ENCODE measurements around the gene FOXRED2. TPM values are rescaled to one million over a fixed set of nuclear protein-coding genes. Genes with fewer than 3 reads are reported as not detected.

FOXRED2 gene
- total RNA-seq, 3 donors from 2014 or later (not counting 1 experiment from before 2014, with no cell fraction given), result 1.7 to 2.0 (median 1.9) TPM

- Histone ChIP-seq H3K4me1 (ENCODE audit: control insufficient read depth, insufficient read depth, low read length) (peaks cover 20% of the 10 kb centered on the region), H3K36me3 (ENCODE audit: control insufficient read depth, insufficient read depth, low read length) (no peaks in the 10 kb centered on the region), H3K4me3 (ENCODE audit: low read length) (no peak overlapping the region), H3K9me3 (ENCODE audit: control insufficient read depth, insufficient read depth, low read length) (no peaks in the 10 kb centered on the region), H3K27ac (ENCODE audit: low read length) (no peak overlapping the region), H3K27me3 (ENCODE audit: control insufficient read depth, insufficient read depth, low read length) (no peaks in the 10 kb centered on the region)
- H3K27me3 Mint-ChIP-seq (ENCODE audit: low read depth in 2 of 2), result no peaks in the 10 kb centered on the region
- no peak for DNase-seq
- no peak overlapping the region for H3K4me3 Mint-ChIP-seq
- intact Hi-C loops (cut with micrococcal nuclease), result no loop called here
- no peaks in the 10 kb centered on the region for H3K4me1 Mint-ChIP-seq
- H3K9me3 Mint-ChIP-seq, result no peaks in the 10 kb centered on the region
- H3K36me3 Mint-ChIP-seq, result no peaks in the 10 kb centered on the region
- TF ChIP-seq CTCF (IDR thresholded peaks at IDR 0.05), result no peak
- WGBS (ENCODE audit: insufficient coverage), result 91% methylated on average over 5 of the region's 5 CpGs
- ATAC-seq, result no peak
- no peak overlapping the region for H3K27ac Mint-ChIP-seq
Observed at GRCh38 chr22:36492109-36492508, 14.7 kb downstream of the FOXRED2 start.

DNA sequence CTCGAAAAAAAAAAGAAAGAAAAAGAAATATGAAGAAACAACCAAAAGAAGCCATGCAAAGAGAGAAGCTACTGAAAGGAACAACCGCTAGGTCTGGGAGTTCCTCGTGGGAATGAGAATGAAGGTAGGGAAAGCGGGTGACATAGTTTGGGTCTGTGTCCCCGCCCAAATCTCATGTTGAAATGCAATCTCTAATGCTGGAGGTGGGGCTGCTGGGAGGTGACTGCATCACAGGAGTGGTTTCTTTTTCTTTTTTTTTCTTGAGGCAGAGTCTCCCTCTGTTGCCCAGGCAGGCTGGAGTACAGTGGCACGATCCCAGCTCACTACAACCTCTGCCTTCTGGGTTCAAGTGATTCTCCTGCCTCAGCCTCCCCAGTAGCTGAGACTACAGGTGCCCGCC lies 15.7 kb downstream of the FOXRED2 start:
- 94% methylated on average over 7 of the region's 7 CpGs for WGBS (ENCODE audit: insufficient coverage)
- DNase-seq (no peak), ATAC-seq (no peak)
- Histone ChIP-seq H3K27me3 (ENCODE audit: control insufficient read depth, insufficient read depth, low read length) (no peaks in the 10 kb centered on the region), H3K4me1 (ENCODE audit: control insufficient read depth, insufficient read depth, low read length) (peaks cover 20% of the 10 kb centered on the region), H3K27ac (ENCODE audit: low read length) (no peak overlapping the region), H3K36me3 (ENCODE audit: control insufficient read depth, insufficient read depth, low read length) (no peaks in the 10 kb centered on the region), H3K9me3 (ENCODE audit: control insufficient read depth, insufficient read depth, low read length) (no peaks in the 10 kb centered on the region), H3K4me3 (ENCODE audit: low read length) (no peak overlapping the region)
- Mint-ChIP-seq H3K36me3 (no peaks in the 10 kb centered on the region), H3K27me3 (ENCODE audit: low read depth in 2 of 2) (no peaks in the 10 kb centered on the region), H3K4me1 (no peaks in the 10 kb centered on the region), H3K27ac (no peak overlapping the region), H3K4me3 (no peak overlapping the region), H3K9me3 (no peaks in the 10 kb centered on the region)
- intact Hi-C loops (cut with micrococcal nuclease), result no loop called here
- TF ChIP-seq CTCF (IDR thresholded peaks at IDR 0.05), result no peak

DNA sequence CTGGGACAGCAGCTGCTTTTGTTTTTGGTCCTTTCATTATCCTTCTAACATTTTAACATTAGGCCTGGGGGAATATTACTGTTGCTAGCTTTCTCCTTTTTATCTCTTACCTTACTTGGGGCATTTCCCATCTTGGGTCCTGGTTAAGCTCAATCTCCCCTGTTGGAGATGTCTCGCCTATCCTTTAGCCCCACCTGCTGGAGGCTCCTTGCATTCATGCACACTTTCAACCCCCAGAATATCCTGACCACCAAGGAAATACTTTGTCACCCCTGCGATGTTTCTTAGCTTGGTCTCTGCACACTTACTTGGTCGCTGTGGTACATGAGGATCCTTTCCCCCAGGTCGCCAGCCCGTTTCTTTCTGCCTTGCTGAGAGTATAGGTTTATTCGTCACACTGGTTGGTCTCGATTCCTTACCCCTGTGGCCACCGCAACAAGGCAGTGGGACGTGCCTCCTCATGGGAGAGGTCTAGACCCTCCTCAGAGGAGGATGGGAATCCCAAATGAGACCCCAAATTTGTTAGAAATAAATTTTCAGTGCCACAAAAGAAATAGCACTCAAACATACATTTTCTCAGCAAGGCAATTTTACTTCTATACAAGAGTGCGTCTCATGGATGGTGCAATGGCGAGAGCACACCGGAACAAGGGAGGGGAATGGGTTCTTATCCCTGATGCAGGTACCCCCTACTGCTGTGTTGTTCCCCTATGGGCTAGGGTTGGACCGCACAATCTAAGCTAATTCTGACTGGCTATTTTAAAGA lies 20.0 kb downstream of the FOXRED2 start:
- intact Hi-C loops (cut with micrococcal nuclease), result loop anchor here (1.0 kb wide), 1 partner anchor 186 kb away; no protein-coding TSS in a partner anchor
- WGBS (ENCODE audit: insufficient coverage), result 87% methylated on average over 13 of the region's 13 CpGs

More for the DNA sequence above, 20.0 kb downstream of the FOXRED2 start:
- peaks cover 7% of the 10 kb centered on the region for H3K4me1 ChIP-seq (ENCODE audit: control insufficient read depth, insufficient read depth, low read length)
- H3K9me3 Mint-ChIP-seq, result no peaks in the 10 kb centered on the region
- no peaks in the 10 kb centered on the region for H3K36me3 Mint-ChIP-seq
- H3K4me3 Mint-ChIP-seq, result no peak overlapping the region
- no peaks in the 10 kb centered on the region for H3K9me3 ChIP-seq (ENCODE audit: control insufficient read depth, insufficient read depth, low read length)
- peaks cover 0 to 5% of the 10 kb centered on the region in 2 donors for H3K4me1 Mint-ChIP-seq
- no peak overlapping the region for H3K27ac Mint-ChIP-seq
- H3K4me3 ChIP-seq (ENCODE audit: low read length), result no peak overlapping the region
- no peak overlapping the region for H3K27ac ChIP-seq (ENCODE audit: low read length)
- no peaks in the 10 kb centered on the region for H3K36me3 ChIP-seq (ENCODE audit: control insufficient read depth, insufficient read depth, low read length)
- DNase-seq, result peak; percentile 50 to 86
- ATAC-seq, result no peak
- no peaks in the 10 kb centered on the region for H3K27me3 Mint-ChIP-seq (ENCODE audit: low read depth in 2 of 2)
- H3K27me3 ChIP-seq (ENCODE audit: control insufficient read depth, insufficient read depth, low read length), result no peaks in the 10 kb centered on the region
- peak; percentile 56 for TF ChIP-seq CTCF (IDR thresholded peaks at IDR 0.05)
